GM12878 (cell line): ENCODE data around the gene ARMC2. TPM values are rescaled to one million over a fixed set of nuclear protein-coding genes. Genes with fewer than 3 reads are reported as not detected.
"Not testable (repeated sequence)": the region's sequence is repeated elsewhere in the genome, so short reads cannot be mapped to it uniquely, and the experiment has no call there.

Experiments used
- ATAC-seq: fragments of 200-7000 bp; cut with Tn5 transposase; 3 replicates; pipeline ENCODE4 v1.9.1; 2020; ENCODE audit warnings: mild to moderate bottlenecking, moderate library complexity
- BruUV-seq: library from RNA; stranded (reverse); fragments of 400-500 nt; replicated peaks from 2 replicates; lab custom pipeline; 2021; lab: Mats Ljungman, UMichigan
- CTCF ChIA-PET: fragments of 300-600 bp; sonication (Branson Sonifier 250); formaldehyde crosslinking; extraction: SDS; loops from one replicate; lab custom pipeline; 2021; ENCODE audit warnings: inconsistent platforms; lab: Yijun Ruan, JAX
- POLR2A ChIA-PET: fragments of 350-600 bp; formaldehyde crosslinking; extraction: SDS; loops from one replicate; lab custom pipeline; 2021; ENCODE audit warnings: inconsistent platforms; lab: Charles Lee
- RAD21 ChIA-PET: fragments of 300-600 bp; sonication (Branson Sonifier 250); formaldehyde crosslinking; loops from one replicate; lab custom pipeline; 2023; ENCODE audit warnings: antibody characterized with exemption; ENCODE audit not compliant: unreplicated experiment; lab: Charles Lee
- SMC1A ChIA-PET: fragments of 300-600 bp; sonication (Branson Sonifier 250); formaldehyde crosslinking; loops from one replicate; lab custom pipeline; 2023; ENCODE audit not compliant: unreplicated experiment, uncharacterized antibody; lab: Charles Lee
- DNase-seq: peaks from one replicate; pipeline ENCODE4 v3.0.0-alpha.2; 2011; ENCODE audit warnings: low read depth, low spot score
- FAIRE-seq: peaks from 3 replicates; lab custom pipeline; 2011; peaks lifted over from hg19 to GRCh38; lab: Jason Lieb, UNC
- H2AFZ ChIP-seq: 2 replicates; pipeline ENCODE4 v1.6.0; 2011; ENCODE audit warnings: low read depth, low read length, control low read depth; ENCODE audit not compliant: control insufficient read depth
- H3K27ac ChIP-seq: 2 replicates; pipeline ENCODE4 v1.5.1; 2011; ENCODE audit warnings: control low read depth; ENCODE audit not compliant: control insufficient read depth, insufficient read depth
- H3K27me3 ChIP-seq, 2 experiments: replicated peaks in 1 of 2; 2 replicates each; pipeline versions ENCODE4 v1.6.0 to v1.6.1; 2011; ENCODE audit warnings: low read length in 1 of 2; ENCODE audit not compliant: control insufficient read depth in 2 of 2, insufficient read depth in 2 of 2
- H3K36me3 ChIP-seq, 2 experiments: 2 replicates each; pipeline ENCODE4 v1.5.1; 2011; ENCODE audit warnings: low read length in 1 of 2; ENCODE audit not compliant: control insufficient read depth in 2 of 2, insufficient read depth in 2 of 2
- H3K4me1 ChIP-seq: 2 replicates; pipeline ENCODE4 v1.6.1; 2011; ENCODE audit warnings: mild to moderate bottlenecking, low read length, moderate library complexity, mixed read lengths; ENCODE audit not compliant: control insufficient read depth, insufficient read depth
- H3K4me2 ChIP-seq: 2 replicates; pipeline ENCODE4 v1.6.0; 2011; ENCODE audit warnings: control low read depth; ENCODE audit not compliant: control insufficient read depth, insufficient read depth
- H3K4me3 ChIP-seq: fragments of 200-600 bp; sonication (generic); 2 replicates; pipeline ENCODE4 v1.5.1; 2016
- H3K79me2 ChIP-seq: 2 replicates; pipeline ENCODE4 v1.6.0; 2011; ENCODE audit warnings: low read length; ENCODE audit not compliant: control insufficient read depth, insufficient read depth
- H3K9ac ChIP-seq: 2 replicates; pipeline ENCODE4 v1.8.0; 2011; ENCODE audit warnings: low read length, control low read depth, mixed read lengths; ENCODE audit not compliant: control insufficient read depth, insufficient read depth
- H3K9me3 ChIP-seq: replicated peaks from 3 replicates; pipeline ENCODE4 v1.5.1; 2011; ENCODE audit warnings: mild to moderate bottlenecking, low read length; ENCODE audit not compliant: control insufficient read depth, insufficient read depth
- H4K20me1 ChIP-seq: 2 replicates; pipeline ENCODE4 v1.6.0; 2011; ENCODE audit not compliant: control insufficient read depth, insufficient read depth
- BACH1 ChIP-seq: fragments of 450-650 bp; IDR thresholded peaks from 2 replicates; pipeline ENCODE4 v1.6.1; 2017; ENCODE audit warnings: mild to moderate bottlenecking, borderline replicate concordance
- BRCA1 ChIP-seq: IDR thresholded peaks from 2 replicates; pipeline ENCODE4 v1.6.1; 2011; ENCODE audit warnings: low read depth, low read length, improper control_type of control experiment
- CBX5 ChIP-seq: sonication (generic); IDR thresholded peaks from 2 replicates; pipeline ENCODE4 v1.6.1; 2016; ENCODE audit warnings: low read depth, moderate library complexity, mild to moderate bottlenecking, inconsistent platforms
- CHD4 ChIP-seq: fragments of 200-600 bp; sonication (generic); IDR thresholded peaks from 2 replicates; pipeline ENCODE4 v1.6.1; 2016; ENCODE audit warnings: mild to moderate bottlenecking
- EGR1 ChIP-seq, 2 experiments: IDR thresholded peaks; 1 replicate in 1 of 2; 2 replicates in 1 of 2; pipeline ENCODE4 v1.6.1; 2011 to 2012; ENCODE audit warnings: low read depth in 2 of 2, low read length in 2 of 2, borderline replicate concordance in 1 of 2, mild to moderate bottlenecking in 1 of 2, moderate library complexity in 1 of 2
- JUNB ChIP-seq: IDR thresholded peaks from 2 replicates; pipeline ENCODE4 v1.6.1; 2016; ENCODE audit warnings: antibody characterized with exemption, mild to moderate bottlenecking
- NFXL1 ChIP-seq: fragments of 450-650 bp; IDR thresholded peaks from 2 replicates; pipeline ENCODE4 v1.6.1; 2017; ENCODE audit warnings: antibody characterized with exemption, mild to moderate bottlenecking, borderline replicate concordance
- RAD21 ChIP-seq: IDR thresholded peaks from 2 replicates; pipeline ENCODE4 v1.6.1; 2011; ENCODE audit warnings: mild to moderate bottlenecking, low read depth, low read length, moderate library complexity; ENCODE audit not compliant: insufficient read depth
- SPI1 ChIP-seq: IDR thresholded peaks from 2 replicates; pipeline ENCODE4 v1.6.1; 2011; ENCODE audit warnings: low read depth, mild to moderate bottlenecking, low read length, moderate library complexity, borderline replicate concordance; ENCODE audit not compliant: insufficient read depth
- SUPT20H ChIP-seq: IDR thresholded peaks from 2 replicates; pipeline ENCODE4 v1.6.1; 2011; ENCODE audit warnings: low read depth, mild to moderate bottlenecking, low read length, moderate library complexity, borderline replicate concordance; ENCODE audit not compliant: control insufficient read depth
- TCF7 ChIP-seq: IDR thresholded peaks from 2 replicates; pipeline ENCODE4 v1.6.1; 2014; ENCODE audit warnings: antibody characterized with exemption, borderline replicate concordance
- WGBS: methylation state at CpG from one replicate; pipeline ENCODE4 v1.1.6; 2016; ENCODE audit warnings: low lambda C conversion rate; ENCODE audit not compliant: insufficient replicate concordance, insufficient coverage; ENCODE audit errors: missing lambda C conversion rate; 5-methylcytosine and 5-hydroxymethylcytosine counted together
- in situ Hi-C: fragments of 300-500 bp; cut with MboI; formaldehyde crosslinking; loops from 9 replicates; pipeline ENCODE4 v1.14.3; 2018; ENCODE audit warnings: mixed read lengths
- intact Hi-C: fragments of 100-400 bp; cut with micrococcal nuclease; formaldehyde crosslinking; loops from one replicate; pipeline ENCODE4 v1.14.2; 2022; ENCODE audit not compliant: unreplicated experiment
- polyA plus RNA-seq, 11 experiments: library from polyadenylated mRNA; depleted of rRNA in 4 of 11; unstranded in 6 of 11; stranded (reverse) in 5 of 11; fragments of >200 nt; fragmentation: Nextera tagmentation in 4 of 11; fragmentation: Illumina TruSeq in 1 of 11; extraction: Ambion mirVana in 4 of 11; extraction: Trizol in 1 of 11; gene quantifications; 1 replicate in 1 of 11; 2 replicates in 10 of 11; pipeline versions ENCODE4 v1.2.1 to v1.2.3, GENCODE V29; 2011 to 2016; ENCODE audit warnings: inconsistent platforms in 2 of 11, missing spikeins in 2 of 11, low read depth in 1 of 11
- total RNA-seq, 4 experiments: library from RNA; depleted of rRNA in 3 of 4; stranded (reverse); fragments of >200 nt in 3 of 4; fragmentation: Illumina TruSeq in 1 of 4; extraction: Trizol in 1 of 4; gene quantifications; 2 replicates each; pipeline versions ENCODE4 v1.2.1 to v1.2.3, GENCODE V29; 2013 to 2021
- TF ChIP-seq, protein P1 (sequence below): fragments of 150-350 bp; IDR thresholded peaks from 2 replicates; pipeline ENCODE4 v1.6.1; 2016; ENCODE audit warnings: low read depth, low read length
- TF ChIP-seq, protein P2 (sequence below): fragments of 450-650 bp; IDR thresholded peaks from 2 replicates; pipeline ENCODE4 v1.6.1; 2014; ENCODE audit warnings: mild to moderate bottlenecking

Gene ARMC2
- total and polyA plus RNA-seq, 10 of the 15 experiments (the other 5 are each of a cell fraction or from before 2014, with no cell fraction given) = 0.06 to 0.33 (median 0.21) TPM; not detected in 5

DNA sequence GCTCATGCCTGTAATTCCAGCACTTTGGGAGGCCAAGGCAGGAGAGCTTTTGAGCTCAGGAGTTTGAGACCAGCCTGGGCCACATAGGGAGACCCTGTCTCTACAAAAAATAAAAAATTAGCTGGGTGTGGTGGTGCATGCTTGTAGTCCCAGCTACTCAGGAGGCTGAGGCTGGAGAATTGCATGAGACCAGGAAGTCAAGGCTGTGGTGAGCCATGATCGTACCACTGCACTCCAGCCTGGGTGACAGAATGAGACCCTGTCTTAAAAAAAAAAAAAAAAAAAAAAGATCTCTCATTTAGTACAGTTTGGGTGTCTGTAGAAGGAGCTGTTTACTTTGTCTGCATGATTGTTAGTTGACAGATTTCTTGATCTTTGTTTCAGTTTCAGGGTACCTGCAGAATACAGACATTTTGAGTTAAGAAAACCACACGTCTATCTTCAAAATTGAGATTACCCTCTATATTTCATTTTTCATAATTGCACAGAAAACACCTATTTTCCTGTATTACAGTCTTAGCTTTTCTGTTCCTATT lies 17.6 kb downstream of the ARMC2 start:
- H3K9me3 ChIP-seq, intact Hi-C loops, CTCF ChIA-PET, RAD21 ChIA-PET, H3K9ac ChIP-seq, ATAC-seq, SMC1A ChIA-PET, BruUV-seq, FAIRE-seq, H3K27me3 ChIP-seq, H4K20me1 ChIP-seq, H3K27ac ChIP-seq, H3K4me3 ChIP-seq, in situ Hi-C loops, H3K36me3 ChIP-seq, H2AFZ ChIP-seq, DNase-seq, H3K4me2 ChIP-seq, H3K79me2 ChIP-seq, H3K4me1 ChIP-seq, POLR2A ChIA-PET: not testable (repeated sequence)
- WGBS = 2% methylated on average over 2 of the region's 2 CpGs

DNA sequence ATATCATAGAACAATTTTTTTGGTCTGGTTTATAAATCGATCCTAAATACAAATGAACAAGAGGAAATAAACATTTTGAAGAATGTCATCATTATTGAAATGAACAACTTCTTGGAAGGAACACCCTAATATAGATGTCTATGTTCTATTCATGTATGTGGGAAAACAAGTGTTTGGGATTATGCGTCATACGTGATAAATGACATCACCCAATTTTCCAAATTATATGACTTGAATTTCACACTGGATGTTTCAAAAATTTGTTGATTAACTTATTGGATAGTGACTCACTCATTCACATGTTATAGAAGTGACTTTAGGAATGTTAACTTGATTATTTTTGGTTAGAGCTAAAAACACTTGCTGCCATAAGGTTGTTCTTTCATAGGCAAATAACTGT lies 18.6 kb downstream of the ARMC2 start:
- Histone ChIP-seq H3K36me3 (no peaks in the 10 kb centered on the region), H3K9ac (no peak overlapping the region), H3K4me2 (no peak overlapping the region), H3K27ac (no peak overlapping the region), H3K9me3 (no peaks in the 10 kb centered on the region; the same call in 2 of the 3 replicates), H3K4me1 (no peaks in the 10 kb centered on the region), H4K20me1 (no peaks in the 10 kb centered on the region), H3K4me3 (no peak overlapping the region), H3K27me3 (peaks cover 0 to 3% of the 10 kb centered on the region in 2 experiments; a peak in 2 of 4 replicates), H3K79me2 (no peaks in the 10 kb centered on the region), H2AFZ (no peak overlapping the region)
- DNase-seq (no peak), ATAC-seq (no peak), FAIRE-seq (no peak)
- in situ Hi-C loops = no loop called here
- intact Hi-C loops = no loop called here
- ChIA-PET CTCF (no interaction called here), SMC1A (no interaction called here), POLR2A (no interaction called here), RAD21 (no interaction called here)
- WGBS = 96% methylated on average over 3 of the region's 3 CpGs
- BruUV-seq = no TSS peak
- TF ChIP-seq EGR1 (IDR thresholded peaks at IDR 0.05; ENCODE audit: borderline replicate concordance in 1 of 2, low read depth in 2 of 2, low read length in 2 of 2) (no peak), SPI1 (no peak), TCF7 (no peak), RAD21 (no peak), JUNB (no peak), NFXL1 (no peak), SUPT20H (no peak), BRCA1 (no peak), CHD4 (no peak), BACH1 (no peak), CBX5 (no peak)
- TF ChIP-seq, protein P1, sequence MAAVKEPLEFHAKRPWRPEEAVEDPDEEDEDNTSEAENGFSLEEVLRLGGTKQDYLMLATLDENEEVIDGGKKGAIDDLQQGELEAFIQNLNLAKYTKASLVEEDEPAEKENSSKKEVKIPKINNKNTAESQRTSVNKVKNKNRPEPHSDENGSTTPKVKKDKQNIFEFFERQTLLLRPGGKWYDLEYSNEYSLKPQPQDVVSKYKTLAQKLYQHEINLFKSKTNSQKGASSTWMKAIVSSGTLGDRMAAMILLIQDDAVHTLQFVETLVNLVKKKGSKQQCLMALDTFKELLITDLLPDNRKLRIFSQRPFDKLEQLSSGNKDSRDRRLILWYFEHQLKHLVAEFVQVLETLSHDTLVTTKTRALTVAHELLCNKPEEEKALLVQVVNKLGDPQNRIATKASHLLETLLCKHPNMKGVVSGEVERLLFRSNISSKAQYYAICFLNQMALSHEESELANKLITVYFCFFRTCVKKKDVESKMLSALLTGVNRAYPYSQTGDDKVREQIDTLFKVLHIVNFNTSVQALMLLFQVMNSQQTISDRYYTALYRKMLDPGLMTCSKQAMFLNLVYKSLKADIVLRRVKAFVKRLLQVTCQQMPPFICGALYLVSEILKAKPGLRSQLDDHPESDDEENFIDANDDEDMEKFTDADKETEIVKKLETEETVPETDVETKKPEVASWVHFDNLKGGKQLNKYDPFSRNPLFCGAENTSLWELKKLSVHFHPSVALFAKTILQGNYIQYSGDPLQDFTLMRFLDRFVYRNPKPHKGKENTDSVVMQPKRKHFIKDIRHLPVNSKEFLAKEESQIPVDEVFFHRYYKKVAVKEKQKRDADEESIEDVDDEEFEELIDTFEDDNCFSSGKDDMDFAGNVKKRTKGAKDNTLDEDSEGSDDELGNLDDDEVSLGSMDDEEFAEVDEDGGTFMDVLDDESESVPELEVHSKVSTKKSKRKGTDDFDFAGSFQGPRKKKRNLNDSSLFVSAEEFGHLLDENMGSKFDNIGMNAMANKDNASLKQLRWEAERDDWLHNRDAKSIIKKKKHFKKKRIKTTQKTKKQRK = no peak
- TF ChIP-seq, protein P2, sequence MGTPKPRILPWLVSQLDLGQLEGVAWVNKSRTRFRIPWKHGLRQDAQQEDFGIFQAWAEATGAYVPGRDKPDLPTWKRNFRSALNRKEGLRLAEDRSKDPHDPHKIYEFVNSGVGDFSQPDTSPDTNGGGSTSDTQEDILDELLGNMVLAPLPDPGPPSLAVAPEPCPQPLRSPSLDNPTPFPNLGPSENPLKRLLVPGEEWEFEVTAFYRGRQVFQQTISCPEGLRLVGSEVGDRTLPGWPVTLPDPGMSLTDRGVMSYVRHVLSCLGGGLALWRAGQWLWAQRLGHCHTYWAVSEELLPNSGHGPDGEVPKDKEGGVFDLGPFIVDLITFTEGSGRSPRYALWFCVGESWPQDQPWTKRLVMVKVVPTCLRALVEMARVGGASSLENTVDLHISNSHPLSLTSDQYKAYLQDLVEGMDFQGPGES = no peak
